Central memory CD4-positive, alpha-beta T cell (primary cell): ENCODE results near the gene LRRTM4.
"Not testable (repeated sequence)": the region's sequence is repeated elsewhere in the genome, so short reads cannot be mapped to it uniquely, and the experiment has no call there.

Experiments used
- DNase-seq: peaks from one replicate; pipeline ENCODE4 v3.0.0; 2022

The LRRTM4 gene

GRCh38 chr2:77156599-77156998 lies 365.6 kb downstream of the LRRTM4 start:
- no peak for DNase-seq

- no peak for DNase-seq
Measured at GRCh38 chr2:77155511-77155910, 366.7 kb downstream of the LRRTM4 start.

GRCh38 chr2:77149565-77149964 lies 372.6 kb downstream of the LRRTM4 start:
- DNase-seq, result no peak

- DNase-seq, result no peak
Measured at GRCh38 chr2:77147153-77147552, 375.0 kb downstream of the LRRTM4 start.

GRCh38 chr2:77144772-77145171 lies 377.4 kb downstream of the LRRTM4 start:
- DNase-seq, result no peak

- DNase-seq, result no peak
Measured at GRCh38 chr2:77142141-77142540, 380.0 kb downstream of the LRRTM4 start.

- not testable (repeated sequence) for DNase-seq
Measured at GRCh38 chr2:77128479-77128878, 393.7 kb downstream of the LRRTM4 start.

- no peak for DNase-seq
Measured at GRCh38 chr2:77127345-77127744, 394.8 kb downstream of the LRRTM4 start.

- DNase-seq, result no peak
Measured at GRCh38 chr2:77121518-77121917, 400.7 kb downstream of the LRRTM4 start.

- no peak for DNase-seq
Measured at GRCh38 chr2:77119333-77119732, 402.8 kb downstream of the LRRTM4 start.

- DNase-seq, result no peak
Measured at GRCh38 chr2:77108915-77109314, 413.3 kb downstream of the LRRTM4 start.

GRCh38 chr2:77105008-77105407 lies 417.2 kb downstream of the LRRTM4 start:
- no peak for DNase-seq

GRCh38 chr2:77104554-77104953 lies 417.6 kb downstream of the LRRTM4 start:
- DNase-seq, result no peak

- DNase-seq, result no peak
Measured at GRCh38 chr2:77102927-77103326, 419.2 kb downstream of the LRRTM4 start.

GRCh38 chr2:77101796-77102452 lies 420.3 kb downstream of the LRRTM4 start:
- DNase-seq, result no peak

- no peak for DNase-seq
Measured at GRCh38 chr2:77099961-77100360, 422.2 kb downstream of the LRRTM4 start.

GRCh38 chr2:77095525-77095924 lies 426.7 kb downstream of the LRRTM4 start:
- not testable (repeated sequence) for DNase-seq

- DNase-seq, result no peak
Measured at GRCh38 chr2:77095096-77095495, 427.1 kb downstream of the LRRTM4 start.

- not testable (repeated sequence) for DNase-seq
Measured at GRCh38 chr2:77088424-77088823, 433.8 kb downstream of the LRRTM4 start.

- DNase-seq, result no peak
Measured at GRCh38 chr2:77087987-77088414, 434.2 kb downstream of the LRRTM4 start.

- DNase-seq, result no peak
Measured at GRCh38 chr2:77086478-77086877, 435.7 kb downstream of the LRRTM4 start.

- DNase-seq, result no peak
Measured at GRCh38 chr2:77086051-77086450, 436.1 kb downstream of the LRRTM4 start.

- DNase-seq, result no peak
Measured at GRCh38 chr2:77085561-77085960, 436.6 kb downstream of the LRRTM4 start.

- DNase-seq, result no peak
Measured at GRCh38 chr2:77081597-77081996, 440.6 kb downstream of the LRRTM4 start.

- no peak for DNase-seq
Measured at GRCh38 chr2:77064324-77064723, 457.9 kb downstream of the LRRTM4 start.
